Naive thymus-derived CD8-positive, alpha-beta T cell (primary cell): ENCODE measurements around the gene PIK3AP1. TPM values are rescaled to one million over a fixed set of nuclear protein-coding genes. Genes with fewer than 3 reads are reported as not detected.

ENCODE experiments used
- ATAC-seq, 2 donors: fragments of 150-1000 bp; cut with Tn5 transposase in 1 of 2; sonication (Bioruptor Pico), chemical (Tn5 transposase) in 1 of 2; 1 replicate in 1 of 2; 2 replicates in 1 of 2; pipeline ENCODE4 v1.10.0; 2021; ENCODE audit warnings: mild to moderate bottlenecking in 2 of 2, moderate library complexity in 2 of 2
- POLR2A ChIA-PET: fragments of 350-600 bp; sonication (Branson Sonifier 250); formaldehyde crosslinking; loops from one replicate; lab custom pipeline; 2021; ENCODE audit warnings: antibody characterized with exemption; lab: Charles Lee
- DNase-seq, 10 donors: peaks; one replicate each; pipeline versions ENCODE4 v3.0.0 to v3.0.0-alpha.2; 2020 to 2022
- H3K27ac Mint-ChIP-seq, 10 donors: one replicate each; pipeline ENCODE4 v1.8.0; 2020 to 2022; ENCODE audit warnings: mild to moderate bottlenecking in 10 of 10, mixed read lengths in 10 of 10, moderate library complexity in 4 of 10, inconsistent platforms in 1 of 10
- H3K27me3 Mint-ChIP-seq, 5 donors: one replicate each; pipeline ENCODE4 v1.8.0; 2021 to 2022; ENCODE audit warnings: mixed read lengths in 5 of 5
- H3K36me3 Mint-ChIP-seq, 3 donors: one replicate each; pipeline ENCODE4 v1.8.0; 2020 to 2022; ENCODE audit warnings: mixed read lengths in 3 of 3, mild to moderate bottlenecking in 2 of 3, inconsistent platforms in 1 of 3
- H3K4me1 Mint-ChIP-seq, 4 donors: one replicate each; pipeline ENCODE4 v1.8.0; 2021 to 2022; ENCODE audit warnings: mixed read lengths in 4 of 4
- H3K4me3 Mint-ChIP-seq, 10 donors: one replicate each; pipeline ENCODE4 v1.8.0; 2020 to 2022; ENCODE audit warnings: mild to moderate bottlenecking in 10 of 10, mixed read lengths in 10 of 10, moderate library complexity in 6 of 10, inconsistent platforms in 1 of 10
- H3K9me3 Mint-ChIP-seq, 9 donors: one replicate each; pipeline ENCODE4 v1.8.0; 2020 to 2022; ENCODE audit warnings: mixed read lengths in 9 of 9, mild to moderate bottlenecking in 3 of 9, inconsistent platforms in 1 of 9, moderate library complexity in 1 of 9
- polyA plus RNA-seq, 3 donors: library from polyadenylated mRNA; unstranded; fragments of 300-500 nt; fragmentation: Illumina TruSeq; gene quantifications; one replicate each; pipeline ENCODE4 v1.2.3, GENCODE V29; 2021
- total RNA-seq, 8 experiments: library from RNA in 2 of 8; stranded (reverse) in 2 of 8; gene quantifications; one replicate each; pipeline ENCODE4 v1.2.3 and lab custom pipeline; 2021 to 2026

The PIK3AP1 gene
- total and polyA plus RNA-seq, 5 experiments from 2014 or later = 0.77 to 20.2 (median 4.7) TPM

DNA sequence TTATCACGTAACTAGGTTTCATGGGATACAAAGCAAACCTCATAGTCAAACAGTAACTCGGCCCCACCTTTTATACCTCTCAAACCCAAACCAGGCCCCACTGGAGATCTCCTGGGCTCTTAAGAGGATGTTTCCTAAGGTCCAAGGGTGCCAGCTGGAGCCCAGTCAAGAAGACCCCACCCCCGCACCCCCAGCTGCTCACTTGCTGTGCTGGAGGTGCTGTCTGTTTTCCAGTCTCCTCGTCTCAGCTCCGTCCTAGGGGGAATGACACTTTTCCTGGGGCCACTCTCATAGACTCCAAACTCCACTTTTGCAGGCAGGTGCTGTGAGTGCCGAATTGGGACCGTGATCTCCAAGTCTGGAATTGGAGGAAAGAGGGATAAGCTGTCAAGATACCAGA is 110.8 kb downstream of the PIK3AP1 start:
- Mint-ChIP-seq H3K4me3 (no peak overlapping the region), H3K27ac (peak overlapping the region in 2 of 10 donors; percentile 53 to 81), H3K9me3 (no peaks in the 10 kb centered on the region), H3K4me1 (peaks cover 8 to 15% (median 13%) of the 10 kb centered on the region in 4 donors), H3K27me3 (peaks cover 0 to 9% (median 0%) of the 10 kb centered on the region in 5 donors), H3K36me3 (no peaks in the 10 kb centered on the region)
- ATAC-seq = no peak
- POLR2A ChIA-PET = no interaction called here
- no peak for DNase-seq

GRCh38 chr10:96608805-96609204 is 111.5 kb downstream of the PIK3AP1 start:
- H3K9me3 Mint-ChIP-seq = no peaks in the 10 kb centered on the region
- peaks cover 8 to 15% (median 13%) of the 10 kb centered on the region in 4 donors for H3K4me1 Mint-ChIP-seq
- no peak overlapping the region for H3K27ac Mint-ChIP-seq
- no peak for ATAC-seq
- no peak overlapping the region for H3K4me3 Mint-ChIP-seq
- POLR2A ChIA-PET = no interaction called here
- no peaks in the 10 kb centered on the region for H3K36me3 Mint-ChIP-seq
- DNase-seq = no peak
- peaks cover 0 to 9% (median 0%) of the 10 kb centered on the region in 5 donors for H3K27me3 Mint-ChIP-seq

DNA sequence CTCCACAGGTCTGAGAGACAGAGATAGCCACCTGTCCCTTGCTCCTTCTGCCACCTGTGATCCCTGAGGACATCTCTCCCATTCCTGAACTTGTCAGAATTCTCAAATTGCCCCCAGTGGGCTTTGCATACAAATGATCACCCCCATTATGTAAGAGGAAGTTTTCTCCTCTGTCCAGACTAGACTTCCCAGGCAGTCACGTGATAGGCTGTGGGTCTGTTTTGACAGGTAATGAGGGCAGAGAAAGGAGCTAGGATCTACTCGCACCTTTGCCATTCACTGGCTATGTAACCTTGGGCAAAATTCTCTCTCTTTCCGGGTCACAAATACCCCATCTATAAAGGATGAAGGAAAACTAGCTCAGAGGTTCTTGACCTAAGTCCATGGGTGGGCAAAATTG is 112.1 kb downstream of the PIK3AP1 start:
- no peaks in the 10 kb centered on the region for H3K9me3 Mint-ChIP-seq
- H3K27me3 Mint-ChIP-seq = peaks cover 0 to 9% (median 0%) of the 10 kb centered on the region in 5 donors
- DNase-seq = no peak
- H3K4me1 Mint-ChIP-seq = peaks cover 8 to 15% (median 13%) of the 10 kb centered on the region in 4 donors
- POLR2A ChIA-PET = no interaction called here
- H3K4me3 Mint-ChIP-seq = no peak overlapping the region
- no peak overlapping the region for H3K27ac Mint-ChIP-seq
- ATAC-seq = no peak
- no peaks in the 10 kb centered on the region for H3K36me3 Mint-ChIP-seq

GRCh38 chr10:96606946-96607345 is 113.4 kb downstream of the PIK3AP1 start:
- H3K4me3 Mint-ChIP-seq = no peak overlapping the region
- ATAC-seq (no peak), DNase-seq (no peak)
- H3K9me3 Mint-ChIP-seq = no peaks in the 10 kb centered on the region
- H3K27ac Mint-ChIP-seq = no peak overlapping the region
- no peaks in the 10 kb centered on the region for H3K36me3 Mint-ChIP-seq
- H3K4me1 Mint-ChIP-seq = peaks cover 8 to 15% (median 13%) of the 10 kb centered on the region in 4 donors
- peaks cover 0 to 9% (median 0%) of the 10 kb centered on the region in 5 donors for H3K27me3 Mint-ChIP-seq
- POLR2A ChIA-PET = no interaction called here

DNA sequence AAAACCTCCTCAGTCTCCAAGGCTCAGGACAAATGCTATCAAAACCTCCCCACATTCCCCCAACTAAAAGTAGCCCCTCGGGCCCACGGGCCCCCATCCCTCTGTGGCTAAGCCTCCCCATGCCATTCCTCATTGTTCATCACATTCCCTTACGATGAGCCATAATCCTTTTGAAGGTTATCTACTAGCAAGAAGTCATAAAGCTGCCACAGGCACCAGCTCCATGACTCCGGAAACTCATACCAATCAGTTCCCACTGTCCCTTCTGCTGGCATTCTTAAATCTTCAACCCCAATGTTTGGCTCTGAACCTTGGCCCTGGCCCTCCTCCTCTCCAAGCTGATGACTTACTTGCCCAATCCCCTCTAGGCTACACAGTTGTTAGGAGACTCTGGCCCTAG is 114.1 kb downstream of the PIK3AP1 start:
- Mint-ChIP-seq H3K36me3 (no peaks in the 10 kb centered on the region), H3K27me3 (peaks cover 0 to 9% (median 0%) of the 10 kb centered on the region in 5 donors), H3K4me3 (no peak overlapping the region), H3K27ac (no peak overlapping the region), H3K9me3 (no peaks in the 10 kb centered on the region), H3K4me1 (peaks cover 8 to 15% (median 13%) of the 10 kb centered on the region in 4 donors)
- POLR2A ChIA-PET = no interaction called here
- ATAC-seq (no peak), DNase-seq (no peak)

DNA sequence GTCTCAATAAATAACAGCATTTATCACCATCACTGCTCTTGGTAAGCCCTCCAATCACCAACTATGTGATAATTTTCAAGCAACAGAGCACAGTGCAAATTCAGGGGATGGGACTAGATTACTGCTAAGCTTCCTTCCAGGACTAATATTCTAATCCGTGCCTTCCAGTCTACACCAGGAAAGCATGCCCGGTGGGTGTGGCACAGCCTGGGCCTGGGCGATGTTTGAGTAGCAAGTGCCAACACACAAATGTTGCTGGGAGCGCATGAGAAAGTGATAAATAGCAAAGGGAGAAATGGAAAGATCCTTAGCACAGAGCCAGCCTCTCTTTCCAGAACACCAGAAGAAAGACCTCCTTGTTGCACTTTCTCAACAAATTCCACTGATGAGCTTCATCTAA is 120.0 kb downstream of the PIK3AP1 start:
- H3K9me3 Mint-ChIP-seq = no peaks in the 10 kb centered on the region
- H3K27ac Mint-ChIP-seq = no peak overlapping the region
- H3K27me3 Mint-ChIP-seq = peaks cover 0 to 14% (median 3%) of the 10 kb centered on the region in 5 donors
- H3K36me3 Mint-ChIP-seq = no peaks in the 10 kb centered on the region
- POLR2A ChIA-PET = no interaction called here
- no peaks in the 10 kb centered on the region for H3K4me1 Mint-ChIP-seq
- no peak for ATAC-seq
- H3K4me3 Mint-ChIP-seq = no peak overlapping the region
- DNase-seq = no peak

DNA sequence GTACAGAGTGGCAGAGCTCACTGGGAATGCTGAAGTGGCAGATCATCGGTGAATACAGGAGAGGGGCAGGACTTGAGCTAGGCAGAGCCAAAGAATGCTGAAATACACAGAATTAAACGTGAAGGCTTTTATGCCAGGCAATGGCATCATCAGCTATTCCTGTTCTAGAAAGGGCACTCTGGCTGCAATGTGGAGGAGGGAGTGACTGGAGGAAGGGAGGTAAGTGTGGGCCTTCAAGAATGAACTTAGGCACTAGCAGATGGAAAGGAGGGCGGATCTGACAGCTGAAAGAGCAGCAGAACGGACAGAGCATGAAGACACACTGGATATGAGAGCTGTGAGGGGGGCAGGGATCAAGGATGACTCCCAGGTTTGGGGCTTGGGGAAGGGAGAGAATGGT is 121.5 kb downstream of the PIK3AP1 start:
- Mint-ChIP-seq H3K4me3 (no peak overlapping the region), H3K27me3 (peaks cover 0 to 14% (median 3%) of the 10 kb centered on the region in 5 donors), H3K36me3 (no peaks in the 10 kb centered on the region), H3K4me1 (no peaks in the 10 kb centered on the region), H3K9me3 (no peaks in the 10 kb centered on the region), H3K27ac (no peak overlapping the region)
- ATAC-seq (no peak), DNase-seq (no peak)
- POLR2A ChIA-PET = interaction anchor here (1.4 kb wide), 1 partner anchor 11 kb away, joined by 7 read pairs; no protein-coding TSS in a partner anchor

DNA sequence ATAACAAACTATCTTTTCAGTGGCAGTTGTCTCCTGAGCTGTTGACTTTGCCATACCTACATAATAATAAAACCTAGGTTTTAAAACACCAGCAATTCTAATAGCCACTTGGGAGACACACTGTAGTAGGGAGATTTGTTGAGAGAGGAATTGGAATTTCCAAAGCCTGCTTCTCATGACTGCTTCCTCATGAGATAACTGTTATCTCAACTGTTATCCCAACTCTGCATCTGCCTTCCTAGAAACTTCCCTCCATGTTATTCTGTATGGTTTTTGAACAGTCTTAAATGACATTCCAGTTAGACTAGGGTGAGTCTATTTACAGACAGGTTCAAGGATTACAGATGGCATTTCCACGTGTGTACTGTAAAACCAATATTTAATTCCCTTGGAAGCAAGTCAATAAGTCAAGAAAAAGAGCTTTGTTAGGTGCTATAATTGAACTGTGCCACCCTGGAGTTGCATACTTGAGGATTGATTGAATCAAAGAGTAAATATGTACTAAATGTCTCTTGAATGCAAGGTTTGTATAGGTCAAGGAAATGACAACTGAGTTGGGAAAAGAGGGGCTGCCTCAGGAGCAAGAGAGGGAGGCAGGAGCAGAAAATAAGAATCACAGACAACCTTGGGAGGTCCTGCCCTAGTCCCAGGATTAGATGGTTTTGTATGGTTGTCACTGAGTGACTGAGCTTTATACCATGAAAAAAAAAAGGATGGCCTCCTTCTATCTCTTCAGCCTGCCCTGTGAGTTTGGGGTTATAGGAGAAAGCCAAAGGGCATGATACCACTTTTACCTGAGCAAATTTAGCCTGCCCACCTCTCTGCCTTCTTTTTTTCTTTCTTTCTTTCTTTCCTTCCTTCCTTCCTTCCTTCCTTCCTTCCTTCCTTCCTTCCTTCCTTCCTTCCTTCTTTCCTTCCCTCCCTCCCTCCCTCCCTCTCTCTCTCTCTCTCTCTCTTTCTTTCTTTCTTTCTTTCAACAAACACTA is 123.6 kb downstream of the PIK3AP1 start:
- Mint-ChIP-seq H3K4me3 (no peak overlapping the region), H3K9me3 (no peaks in the 10 kb centered on the region), H3K27ac (no peak overlapping the region), H3K36me3 (no peaks in the 10 kb centered on the region), H3K27me3 (peaks cover 0 to 14% (median 3%) of the 10 kb centered on the region in 5 donors), H3K4me1 (peaks cover 2 to 8% (median 4%) of the 10 kb centered on the region in 4 donors)
- POLR2A ChIA-PET = no interaction called here
- DNase-seq (no peak), ATAC-seq (no peak)

DNA sequence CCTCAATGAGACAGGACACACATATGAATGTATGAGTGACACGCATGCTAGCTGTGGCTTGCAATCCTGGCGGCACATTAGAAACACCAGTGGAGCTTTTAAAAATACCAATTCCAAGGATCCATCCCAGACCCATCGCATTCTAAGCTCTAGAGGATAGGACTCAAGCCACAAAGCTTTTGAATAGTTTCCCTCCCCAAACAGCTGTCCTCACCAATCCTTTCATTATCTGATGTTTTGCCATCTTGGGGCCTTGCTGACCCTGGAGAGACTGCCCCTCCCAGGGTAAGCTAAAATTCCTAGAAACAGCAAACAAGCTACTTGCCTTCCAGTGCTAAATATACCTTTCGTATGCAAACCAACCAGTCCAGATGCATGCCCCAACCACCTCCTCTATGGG is 124.6 kb downstream of the PIK3AP1 start:
- ATAC-seq (no peak), DNase-seq (no peak)
- H3K36me3 Mint-ChIP-seq = no peaks in the 10 kb centered on the region
- H3K4me3 Mint-ChIP-seq = no peak overlapping the region
- no peaks in the 10 kb centered on the region for H3K9me3 Mint-ChIP-seq
- H3K4me1 Mint-ChIP-seq = peaks cover 4 to 10% (median 7%) of the 10 kb centered on the region in 4 donors
- POLR2A ChIA-PET = interaction anchor here (0.8 kb wide), 1 partner anchor 8 kb away, joined by 3 read pairs; no protein-coding TSS in a partner anchor
- no peak overlapping the region for H3K27ac Mint-ChIP-seq
- H3K27me3 Mint-ChIP-seq = peaks cover 0 to 14% (median 3%) of the 10 kb centered on the region in 5 donors

DNA sequence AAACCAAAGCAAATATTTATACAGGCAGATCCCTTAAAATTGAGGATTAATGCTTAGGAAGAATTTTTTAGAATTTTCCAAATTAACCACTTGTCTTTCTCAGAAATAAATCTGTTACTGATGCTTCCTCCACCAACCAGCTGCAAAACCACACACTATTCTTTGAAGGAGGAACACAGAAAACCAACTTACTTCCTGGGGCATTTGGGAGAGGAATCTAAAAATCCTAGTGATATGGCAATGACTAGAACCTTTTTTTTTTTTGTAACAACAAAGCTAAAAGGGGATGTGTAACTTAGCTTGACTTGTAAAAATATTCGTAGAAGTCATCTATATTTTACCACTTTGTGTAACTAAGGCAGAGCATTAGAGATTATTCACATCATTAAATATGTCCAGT is 128.4 kb downstream of the PIK3AP1 start:
- ATAC-seq (no peak), DNase-seq (no peak)
- Mint-ChIP-seq H3K27me3 (peaks cover 0 to 6% (median 3%) of the 10 kb centered on the region in 5 donors), H3K9me3 (no peaks in the 10 kb centered on the region), H3K4me3 (no peak overlapping the region), H3K27ac (no peak overlapping the region), H3K36me3 (no peaks in the 10 kb centered on the region), H3K4me1 (peaks cover 6 to 12% (median 9%) of the 10 kb centered on the region in 4 donors)
- POLR2A ChIA-PET = interaction anchor here (0.6 kb wide), 1 partner anchor 80 kb away, joined by 3 read pairs; no protein-coding TSS in a partner anchor

DNA sequence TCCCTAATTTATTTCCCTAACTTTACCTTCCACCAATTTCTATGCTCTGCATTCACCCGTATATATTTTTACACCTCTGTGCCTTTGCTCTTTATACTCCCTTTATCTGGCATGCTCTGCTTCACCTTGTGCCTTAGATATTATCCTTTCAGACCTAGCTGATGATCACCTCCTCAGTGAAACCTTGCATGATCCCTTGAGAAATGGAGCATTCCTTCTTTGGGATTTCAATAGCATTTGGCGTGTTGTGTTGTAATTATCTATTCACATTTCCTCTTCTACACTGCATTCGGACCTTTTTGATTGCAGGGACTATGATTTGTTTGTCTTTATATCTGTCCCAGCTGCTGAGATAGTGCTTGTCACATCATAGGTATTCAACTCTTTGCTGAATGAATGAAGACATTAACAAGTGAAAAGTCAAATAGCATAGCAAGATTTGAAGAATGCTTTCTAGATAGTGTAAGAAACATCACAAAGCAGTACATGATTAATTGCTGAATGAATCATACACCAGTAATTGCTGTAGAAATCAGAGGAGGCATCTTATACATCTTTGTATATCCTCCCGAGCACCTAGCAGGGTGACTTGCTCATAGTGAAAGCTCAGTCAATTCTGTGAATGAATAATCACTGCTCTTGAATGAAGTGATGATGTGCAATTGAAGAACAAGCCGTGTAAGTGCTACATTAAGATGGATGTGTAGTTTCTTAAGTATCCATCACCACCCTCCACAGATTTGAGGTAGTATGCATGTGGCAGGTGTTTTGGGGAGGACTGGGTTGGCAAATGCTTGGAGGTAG is 131.5 kb downstream of the PIK3AP1 start:
- H3K27me3 Mint-ChIP-seq = no peaks in the 10 kb centered on the region
- POLR2A ChIA-PET = no interaction called here

DNA sequence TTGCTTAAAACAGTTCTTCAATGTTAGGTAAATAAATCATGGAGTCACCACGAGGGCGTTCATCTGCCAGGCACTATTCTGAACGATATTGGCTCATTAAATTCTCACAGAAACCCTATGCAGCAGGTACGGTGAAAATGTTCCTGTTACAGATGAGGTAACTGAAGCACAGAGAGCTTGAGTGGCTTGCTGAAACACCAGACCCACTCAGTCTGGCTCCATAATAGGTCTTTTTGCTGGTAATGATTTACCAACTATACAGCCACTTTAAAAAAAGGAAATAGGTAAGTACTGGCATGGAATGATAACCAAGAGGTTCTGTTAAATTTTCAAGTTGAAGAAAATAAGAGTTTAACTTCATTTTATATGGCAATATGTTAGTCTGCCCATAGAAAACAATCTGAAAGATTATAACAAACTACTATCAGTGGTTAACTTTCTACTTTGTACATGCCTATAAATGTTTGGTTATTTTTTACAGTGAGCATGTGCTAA is 132.2 kb downstream of the PIK3AP1 start:
- DNase-seq = peak in 1 of 10 donors; percentile 6
- peaks cover 19 to 35% (median 33%) of the 10 kb centered on the region in 4 donors for H3K4me1 Mint-ChIP-seq
- H3K9me3 Mint-ChIP-seq = no peaks in the 10 kb centered on the region
- H3K27ac Mint-ChIP-seq = no peak overlapping the region
- no peaks in the 10 kb centered on the region for H3K27me3 Mint-ChIP-seq
- H3K4me3 Mint-ChIP-seq = no peak overlapping the region
- POLR2A ChIA-PET = interaction anchor here (0.7 to 1.3 kb wide), 2 partner anchors 8 to 245 kb away, joined by 3 to 12 read pairs; partner anchors contain the start of gene LCOR
- no peak for ATAC-seq
- no peaks in the 10 kb centered on the region for H3K36me3 Mint-ChIP-seq

More for the DNA sequence above, 131.5 kb downstream of the PIK3AP1 start:
- H3K27ac Mint-ChIP-seq = no peak overlapping the region
- ATAC-seq (no peak), DNase-seq (no peak)
- H3K4me3 Mint-ChIP-seq = no peak overlapping the region
- H3K36me3 Mint-ChIP-seq = no peaks in the 10 kb centered on the region
- peaks cover 14 to 28% (median 25%) of the 10 kb centered on the region in 4 donors for H3K4me1 Mint-ChIP-seq
- no peaks in the 10 kb centered on the region for H3K9me3 Mint-ChIP-seq
